ENCODE results near the gene COCH.

- TF ChIP-seq, protein P1, sequence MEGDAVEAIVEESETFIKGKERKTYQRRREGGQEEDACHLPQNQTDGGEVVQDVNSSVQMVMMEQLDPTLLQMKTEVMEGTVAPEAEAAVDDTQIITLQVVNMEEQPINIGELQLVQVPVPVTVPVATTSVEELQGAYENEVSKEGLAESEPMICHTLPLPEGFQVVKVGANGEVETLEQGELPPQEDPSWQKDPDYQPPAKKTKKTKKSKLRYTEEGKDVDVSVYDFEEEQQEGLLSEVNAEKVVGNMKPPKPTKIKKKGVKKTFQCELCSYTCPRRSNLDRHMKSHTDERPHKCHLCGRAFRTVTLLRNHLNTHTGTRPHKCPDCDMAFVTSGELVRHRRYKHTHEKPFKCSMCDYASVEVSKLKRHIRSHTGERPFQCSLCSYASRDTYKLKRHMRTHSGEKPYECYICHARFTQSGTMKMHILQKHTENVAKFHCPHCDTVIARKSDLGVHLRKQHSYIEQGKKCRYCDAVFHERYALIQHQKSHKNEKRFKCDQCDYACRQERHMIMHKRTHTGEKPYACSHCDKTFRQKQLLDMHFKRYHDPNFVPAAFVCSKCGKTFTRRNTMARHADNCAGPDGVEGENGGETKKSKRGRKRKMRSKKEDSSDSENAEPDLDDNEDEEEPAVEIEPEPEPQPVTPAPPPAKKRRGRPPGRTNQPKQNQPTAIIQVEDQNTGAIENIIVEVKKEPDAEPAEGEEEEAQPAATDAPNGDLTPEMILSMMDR (conservative IDR thresholded peaks at IDR 0.05; ENCODE audit: low read depth, low read length), result no peak
- TF ChIP-seq EZH2 (IDR thresholded peaks at IDR 0.05; ENCODE audit: borderline replicate concordance, low read depth, low read length, poor library complexity, severe bottlenecking), result no peak
Observed at GRCh38 chr14:30834353-30834752, 40.0 kb upstream of the COCH start.
